ENCODE results near the gene TMEM40. TPM values are rescaled to one million over a fixed set of nuclear protein-coding genes. Genes with fewer than 3 reads are reported as not detected.
A peak's percentile ranks its signal among the peaks of the same experiment; 100 is the strongest.

Gene TMEM40
- total RNA-seq, 4 donors from 2014 or later, result 0.62 to 1.2 TPM; not detected in 2

- Histone ChIP-seq H3K36me3 (peaks cover 0 to 46% of the 10 kb centered on the region in 2 donors), H3K27me3 (no peaks in the 10 kb centered on the region), H3K4me1 (peaks cover 52 to 54% of the 10 kb centered on the region in 2 donors), H3K9me3 (no peaks in the 10 kb centered on the region), H3K4me3 (no peak overlapping the region), H3K27ac (peak overlapping the region; percentile 34 to 99 (median 99))
- in situ Hi-C loops (cut with MboI; ENCODE audit: low sequenced_read_pairs in 4 of 4), result no loop called here
- peak in 1 of 2 donors; percentile 6 for DNase-seq
- intact Hi-C loops (cut with DNase I; ENCODE audit: low total_unique reads), result no loop called here
- ATAC-seq, result no peak
- TF ChIP-seq POLR2A (IDR thresholded peaks at IDR 0.05) (no peak), CTCF (IDR thresholded peaks at IDR 0.05 in 4 of 5, conservative IDR thresholded peaks at IDR 0.05 in 1 of 5) (no peak)
These were observed 44.3 kb upstream of the TMEM40 start for GRCh38 chr3:12803371-12803770.

- intact Hi-C loops (cut with DNase I; ENCODE audit: low total_unique reads) (loop anchor here (2.0 kb wide), 2 partner anchors 93 to 1159 kb away; no protein-coding TSS in a partner anchor), in situ Hi-C loops (cut with MboI; ENCODE audit: low sequenced_read_pairs in 4 of 4) (no loop called here)
- TF ChIP-seq POLR2A (IDR thresholded peaks at IDR 0.05) (no peak), CTCF (IDR thresholded peaks at IDR 0.05 in 4 of 5, conservative IDR thresholded peaks at IDR 0.05 in 1 of 5) (peak in 1 of 5 experiments; percentile 13)
- Histone ChIP-seq H3K4me3 (peak overlapping the region; percentile 3 to 52 (median 28)), H3K27ac (peak overlapping the region; percentile 99 to 100 (median 99)), H3K4me1 (peaks cover 44 to 47% of the 10 kb centered on the region in 2 donors), H3K36me3 (peaks cover 0 to 16% of the 10 kb centered on the region in 2 donors), H3K9me3 (no peaks in the 10 kb centered on the region), H3K27me3 (no peaks in the 10 kb centered on the region)
- DNase-seq (no peak), ATAC-seq (no peak)
These were observed 40.7 kb upstream of the TMEM40 start for GRCh38 chr3:12799525-12800440.

- DNase-seq (peak; percentile 93 to 97), ATAC-seq (peak; percentile 63 to 70)
- TF ChIP-seq POLR2A (IDR thresholded peaks at IDR 0.05) (peak; percentile 64 to 75), CTCF (IDR thresholded peaks at IDR 0.05 in 4 of 5, conservative IDR thresholded peaks at IDR 0.05 in 1 of 5) (no peak)
- H3K4me3 ChIP-seq, result peak overlapping the region; percentile 49 to 88 (median 68)
- no peaks in the 10 kb centered on the region for H3K9me3 ChIP-seq
- H3K36me3 ChIP-seq, result peaks cover 0 to 6% of the 10 kb centered on the region in 2 donors
- intact Hi-C loops (cut with DNase I; ENCODE audit: low total_unique reads), result loop anchor here (1.0 to 2.0 kb wide), 3 partner anchors 43 to 1158 kb away; partner anchors contain the start of gene RPL32
- H3K27ac ChIP-seq, result peak overlapping the region; percentile 99 to 100 (median 99)
- H3K27me3 ChIP-seq, result no peaks in the 10 kb centered on the region
- peaks cover 39 to 44% of the 10 kb centered on the region in 2 donors for H3K4me1 ChIP-seq
- in situ Hi-C loops (cut with MboI; ENCODE audit: low sequenced_read_pairs in 4 of 4), result no loop called here
These were observed 39.6 kb upstream of the TMEM40 start for GRCh38 chr3:12798559-12799179.

GRCh38 chr3:12797892-12798558 lies 39.0 kb upstream of the TMEM40 start:
- no peaks in the 10 kb centered on the region for H3K27me3 ChIP-seq
- in situ Hi-C loops (cut with MboI; ENCODE audit: low sequenced_read_pairs in 4 of 4) (no loop called here), intact Hi-C loops (cut with DNase I; ENCODE audit: low total_unique reads) (loop anchor here (1.0 to 2.0 kb wide), 4 partner anchors 43 to 1157 kb away; partner anchors contain the start of genes MKRN2 and RPL32)
- peak; percentile 66 to 77 for DNase-seq
- TF ChIP-seq POLR2A (IDR thresholded peaks at IDR 0.05) (no peak), CTCF (IDR thresholded peaks at IDR 0.05 in 4 of 5, conservative IDR thresholded peaks at IDR 0.05 in 1 of 5) (no peak)
- peak overlapping the region; percentile 99 to 100 (median 99) for H3K27ac ChIP-seq
- ATAC-seq, result peak; percentile 42 to 65
- H3K4me3 ChIP-seq, result peak overlapping the region; percentile 70 to 88 (median 82)
- no peaks in the 10 kb centered on the region for H3K9me3 ChIP-seq
- peaks cover 36 to 44% of the 10 kb centered on the region in 2 donors for H3K4me1 ChIP-seq
- no peaks in the 10 kb centered on the region for H3K36me3 ChIP-seq
